CD4-positive, alpha-beta T cell treated with Interleukin-10 for 1 hour (primary cell): Measurements from ENCODE around the gene SLIT3.
"Not testable (repeated sequence)": the region's sequence is repeated elsewhere in the genome, so short reads cannot be mapped to it uniquely, and the experiment has no call there.

Source experiments
- DNase-seq: peaks from one replicate; pipeline ENCODE4 v3.0.0-alpha.2; 2020

The SLIT3 gene

GRCh38 chr5:169168280-169168679, 132.7 kb downstream of the SLIT3 start:
- no peak for DNase-seq

- no peak for DNase-seq
Observed at GRCh38 chr5:169166078-169166477, 134.9 kb downstream of the SLIT3 start.

- no peak for DNase-seq
Observed at GRCh38 chr5:169165052-169165451, 135.9 kb downstream of the SLIT3 start.

GRCh38 chr5:169164481-169164925, 136.4 kb downstream of the SLIT3 start:
- DNase-seq: no peak

GRCh38 chr5:169162407-169162806, 138.5 kb downstream of the SLIT3 start:
- no peak for DNase-seq

- DNase-seq: no peak
Observed at GRCh38 chr5:169161022-169161680, 139.8 kb downstream of the SLIT3 start.

GRCh38 chr5:169160405-169160901, 140.5 kb downstream of the SLIT3 start:
- no peak for DNase-seq

GRCh38 chr5:169158764-169159163, 142.2 kb downstream of the SLIT3 start:
- DNase-seq: no peak

GRCh38 chr5:169157064-169157463, 143.9 kb downstream of the SLIT3 start:
- DNase-seq: no peak

- no peak for DNase-seq
Observed at GRCh38 chr5:169154679-169155078, 146.3 kb downstream of the SLIT3 start.

- no peak for DNase-seq
Observed at GRCh38 chr5:169153405-169153804, 147.5 kb downstream of the SLIT3 start.

GRCh38 chr5:169152946-169153345, 148.0 kb downstream of the SLIT3 start:
- DNase-seq: no peak

- DNase-seq: no peak
Observed at GRCh38 chr5:169152453-169152852, 148.5 kb downstream of the SLIT3 start.

GRCh38 chr5:169151051-169151805, 149.7 kb downstream of the SLIT3 start:
- DNase-seq: no peak

- DNase-seq: no peak
Observed at GRCh38 chr5:169150108-169150507, 150.8 kb downstream of the SLIT3 start.

GRCh38 chr5:169149317-169149716, 151.6 kb downstream of the SLIT3 start:
- no peak for DNase-seq

GRCh38 chr5:169148138-169148740, 152.7 kb downstream of the SLIT3 start:
- no peak for DNase-seq

- no peak for DNase-seq
Observed at GRCh38 chr5:169147534-169147933, 153.4 kb downstream of the SLIT3 start.

- no peak for DNase-seq
Observed at GRCh38 chr5:169146158-169146557, 154.8 kb downstream of the SLIT3 start.

- DNase-seq: no peak
Observed at GRCh38 chr5:169142264-169142970, 158.5 kb downstream of the SLIT3 start.

GRCh38 chr5:169140215-169140614, 160.7 kb downstream of the SLIT3 start:
- DNase-seq: not testable (repeated sequence)

- no peak for DNase-seq
Observed at GRCh38 chr5:169139480-169140050, 161.4 kb downstream of the SLIT3 start.

- DNase-seq: no peak
Observed at GRCh38 chr5:169133531-169133930, 167.4 kb downstream of the SLIT3 start.
